ENCODE measurements around the gene GRPEL2. TPM values are rescaled to one million over a fixed set of nuclear protein-coding genes. Genes with fewer than 3 reads are reported as not detected.

The GRPEL2 gene
- total RNA-seq, 1 experiment from 2014 or later, result 48.9 TPM

DNA sequence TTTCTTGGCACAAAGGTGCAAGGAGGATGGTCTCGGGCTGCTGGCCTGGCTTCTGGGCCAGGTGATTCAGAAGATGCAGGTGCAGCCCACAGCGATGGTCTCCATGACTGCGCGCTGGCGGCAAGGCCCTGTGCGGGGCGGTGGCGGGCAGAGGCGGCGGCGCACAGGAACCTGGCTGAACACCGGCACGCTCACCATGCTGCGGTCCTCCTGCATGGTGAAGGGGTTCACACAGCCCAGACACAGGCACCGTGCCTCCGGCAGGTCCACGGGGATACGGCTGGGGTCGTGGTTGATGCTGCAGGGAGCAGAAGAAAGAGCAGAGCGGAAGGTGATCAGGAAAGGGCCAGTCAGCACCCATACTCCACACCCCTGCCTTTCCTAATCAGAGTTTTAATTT, 29.0 kb downstream of the GRPEL2 start:
- Histone ChIP-seq H3K4me2 (ENCODE audit: low read length) (no peak overlapping the region), H3K36me3 (ENCODE audit: control insufficient read depth in 1 of 2, insufficient read depth in 2 of 2, low read length in 2 of 2) (no peaks in the 10 kb centered on the region), H3K4me1 (ENCODE audit: control insufficient read depth in 1 of 2, insufficient read depth in 2 of 2, low read length in 2 of 2) (no peaks in the 10 kb centered on the region), H3K79me2 (ENCODE audit: insufficient read depth, low read length) (no peaks in the 10 kb centered on the region), H4K20me1 (ENCODE audit: insufficient read depth) (no peaks in the 10 kb centered on the region), H3K9me3 (ENCODE audit: control insufficient read depth in 1 of 2, insufficient read depth in 1 of 2, low read depth in 1 of 2, low read length in 2 of 2) (no peaks in the 10 kb centered on the region), H3K27me3 (ENCODE audit: insufficient read depth, low read length) (no peaks in the 10 kb centered on the region), H3K27ac (ENCODE audit: low read depth, low read length) (no peak overlapping the region), H3K9me2 (ENCODE audit: insufficient read depth) (no peaks in the 10 kb centered on the region), H3K4me3 (replicated peaks in 1 of 2; ENCODE audit: low read depth in 1 of 2, low read length in 2 of 2) (no peak overlapping the region), H2AFZ (ENCODE audit: low read depth, low read length, poor library complexity, severe bottlenecking) (no peak overlapping the region), H3K9ac (ENCODE audit: low read length) (no peak overlapping the region)
- no peak for ATAC-seq
- no TSS peak for BruUV-seq (replicated peaks)
- intact Hi-C loops (cut with micrococcal nuclease), result no loop called here
- TF ChIP-seq POLR2A (IDR thresholded peaks at IDR 0.05; ENCODE audit: borderline replicate concordance, extremely low read depth, insufficient read depth, insufficient read length), result no peak
- TF ChIP-seq FOSL1 (IDR thresholded peaks at IDR 0.05; ENCODE audit: low read depth), result no peak
- TF ChIP-seq RAD21 (IDR thresholded peaks at IDR 0.05; ENCODE audit: low read depth), result no peak
- TF ChIP-seq, protein P1, sequence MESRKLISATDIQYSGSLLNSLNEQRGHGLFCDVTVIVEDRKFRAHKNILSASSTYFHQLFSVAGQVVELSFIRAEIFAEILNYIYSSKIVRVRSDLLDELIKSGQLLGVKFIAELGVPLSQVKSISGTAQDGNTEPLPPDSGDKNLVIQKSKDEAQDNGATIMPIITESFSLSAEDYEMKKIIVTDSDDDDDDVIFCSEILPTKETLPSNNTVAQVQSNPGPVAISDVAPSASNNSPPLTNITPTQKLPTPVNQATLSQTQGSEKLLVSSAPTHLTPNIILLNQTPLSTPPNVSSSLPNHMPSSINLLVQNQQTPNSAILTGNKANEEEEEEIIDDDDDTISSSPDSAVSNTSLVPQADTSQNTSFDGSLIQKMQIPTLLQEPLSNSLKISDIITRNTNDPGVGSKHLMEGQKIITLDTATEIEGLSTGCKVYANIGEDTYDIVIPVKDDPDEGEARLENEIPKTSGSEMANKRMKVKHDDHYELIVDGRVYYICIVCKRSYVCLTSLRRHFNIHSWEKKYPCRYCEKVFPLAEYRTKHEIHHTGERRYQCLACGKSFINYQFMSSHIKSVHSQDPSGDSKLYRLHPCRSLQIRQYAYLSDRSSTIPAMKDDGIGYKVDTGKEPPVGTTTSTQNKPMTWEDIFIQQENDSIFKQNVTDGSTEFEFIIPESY (IDR thresholded peaks at IDR 0.05; ENCODE audit: extremely low read depth, insufficient replicate concordance, low read length), result no peak
- TF ChIP-seq CEBPB (IDR thresholded peaks at IDR 0.05; ENCODE audit: low read depth), result no peak
- no peak for TF ChIP-seq ELF1 (IDR thresholded peaks at IDR 0.05; ENCODE audit: borderline replicate concordance, low read depth)
- no peak for TF ChIP-seq TCF7L2 (IDR thresholded peaks at IDR 0.05; ENCODE audit: borderline replicate concordance, extremely low read depth, insufficient read depth, insufficient read length)
- no peak for TF ChIP-seq JUND (IDR thresholded peaks at IDR 0.05)
- POLR2A ChIA-PET, result no interaction called here
- no peak for DNase-seq (ENCODE audit: low read depth, low spot score)
- CTCF ChIA-PET, result no interaction called here
- RAD21 ChIA-PET (ENCODE audit: low non-redundant PET in 1 of 2, low total read pairs in 2 of 2, uncharacterized antibody in 2 of 2, unreplicated experiment in 2 of 2), result no interaction called here

- Histone ChIP-seq H3K79me2 (ENCODE audit: insufficient read depth, low read length) (no peaks in the 10 kb centered on the region), H3K36me3 (ENCODE audit: control insufficient read depth in 1 of 2, insufficient read depth in 2 of 2, low read length in 2 of 2) (no peaks in the 10 kb centered on the region), H3K9me2 (ENCODE audit: insufficient read depth) (no peaks in the 10 kb centered on the region), H3K4me2 (ENCODE audit: low read length) (no peak overlapping the region), H3K27me3 (ENCODE audit: insufficient read depth, low read length) (no peaks in the 10 kb centered on the region), H3K9ac (ENCODE audit: low read length) (no peak overlapping the region), H2AFZ (ENCODE audit: low read depth, low read length, poor library complexity, severe bottlenecking) (no peak overlapping the region), H4K20me1 (ENCODE audit: insufficient read depth) (no peaks in the 10 kb centered on the region), H3K27ac (ENCODE audit: low read depth, low read length) (no peak overlapping the region), H3K9me3 (ENCODE audit: control insufficient read depth in 1 of 2, insufficient read depth in 1 of 2, low read depth in 1 of 2, low read length in 2 of 2) (no peaks in the 10 kb centered on the region), H3K4me1 (ENCODE audit: control insufficient read depth in 1 of 2, insufficient read depth in 2 of 2, low read length in 2 of 2) (no peaks in the 10 kb centered on the region), H3K4me3 (replicated peaks in 1 of 2; ENCODE audit: low read depth in 1 of 2, low read length in 2 of 2) (no peak overlapping the region)
- no peak for ATAC-seq
- intact Hi-C loops (cut with micrococcal nuclease), result no loop called here
- BruUV-seq (replicated peaks), result no TSS peak
- POLR2A ChIA-PET, result no interaction called here
- RAD21 ChIA-PET (ENCODE audit: low non-redundant PET in 1 of 2, low total read pairs in 2 of 2, uncharacterized antibody in 2 of 2, unreplicated experiment in 2 of 2), result no interaction called here
- DNase-seq (ENCODE audit: low read depth, low spot score), result no peak
- CTCF ChIA-PET, result no interaction called here
- TF ChIP-seq EZH2phosphoT487 (IDR thresholded peaks at IDR 0.05; ENCODE audit: borderline replicate concordance), result no peak
- TF ChIP-seq EZH2 (IDR thresholded peaks at IDR 0.05), result no peak
- no peak for TF ChIP-seq FOSL1 (IDR thresholded peaks at IDR 0.05; ENCODE audit: low read depth)
- TF ChIP-seq YY1 (IDR thresholded peaks at IDR 0.05; ENCODE audit: extremely low read depth, insufficient replicate concordance, low read depth, low read length), result no peak
- no peak for TF ChIP-seq SRF (IDR thresholded peaks at IDR 0.05; ENCODE audit: low read depth)
- TF ChIP-seq POLR2AphosphoS5 (IDR thresholded peaks at IDR 0.05; ENCODE audit: low read depth, low read length), result no peak
- TF ChIP-seq POLR2A (IDR thresholded peaks at IDR 0.05; ENCODE audit: borderline replicate concordance, extremely low read depth, insufficient read depth, insufficient read length), result no peak
- no peak for TF ChIP-seq CTCF (IDR thresholded peaks at IDR 0.05 in 2 of 3, conservative IDR thresholded peaks at IDR 0.05 in 1 of 3; ENCODE audit: borderline replicate concordance in 1 of 3, insufficient read depth in 1 of 3, low read depth in 2 of 3, low read length in 2 of 3)
- TF ChIP-seq ELF1 (IDR thresholded peaks at IDR 0.05; ENCODE audit: borderline replicate concordance, low read depth), result no peak
- TF ChIP-seq SP1 (IDR thresholded peaks at IDR 0.05; ENCODE audit: low read depth), result no peak
- no peak for TF ChIP-seq ATF3 (IDR thresholded peaks at IDR 0.05)
- TF ChIP-seq MAX (IDR thresholded peaks at IDR 0.05), result no peak
- TF ChIP-seq ZFX (IDR thresholded peaks at IDR 0.05), result no peak
- TF ChIP-seq ZNF274 (IDR thresholded peaks at IDR 0.05; ENCODE audit: low read depth, low read length), result no peak
These were observed 29.5 kb downstream of the GRPEL2 start for GRCh38 chr5:149374801-149375200.
